Measurements from ENCODE around the gene UBE2F.

DNA sequence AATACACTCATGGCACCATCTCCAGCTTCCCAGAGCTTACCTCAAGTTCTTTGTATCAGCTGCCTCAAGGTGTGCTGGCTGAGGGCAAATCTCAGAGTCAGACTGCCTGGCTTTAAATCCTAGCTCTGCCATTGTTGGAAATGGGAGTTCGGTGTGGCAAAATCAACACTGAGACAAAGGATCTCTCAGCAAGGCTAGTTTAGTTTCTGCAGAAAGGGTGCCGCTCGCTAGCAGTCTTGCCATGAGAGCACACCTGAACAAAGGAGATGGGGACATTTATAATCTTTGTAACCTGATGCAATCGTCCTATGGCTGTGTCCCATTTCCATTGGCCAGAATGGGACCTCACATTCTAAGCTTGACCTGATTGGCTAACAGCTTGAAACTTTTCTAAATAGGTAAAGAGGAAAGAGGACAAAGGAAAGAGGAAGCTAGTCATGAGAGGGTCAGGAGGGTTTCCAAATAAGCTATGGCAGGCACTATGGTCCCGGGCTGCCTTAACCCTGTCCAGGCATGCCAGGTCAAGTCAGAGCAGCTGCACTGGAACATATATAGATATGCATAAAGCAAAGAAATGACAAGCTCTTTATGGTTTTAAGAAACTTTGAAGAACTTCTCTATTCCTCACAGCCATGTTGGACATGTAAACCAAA, 4.3 kb upstream of the UBE2F start:
- TF ChIP-seq CTCF (IDR thresholded peaks at IDR 0.05) = no peak
- TF ChIP-seq POLR2AphosphoS5 (IDR thresholded peaks at IDR 0.05) = no peak

Measured in breast epithelium (tissue), 3 donors.